Stimulated activated effector memory CD8-positive, alpha-beta T cell treated with anti-CD3 and anti-CD28 coated beads, Interleukin-12 subunit alpha, Interleukin-12 subunit beta, amount 100 ng/mL, for 72 hours (primary cell): Measurements from ENCODE around the gene SLC25A22.
A peak's percentile ranks its signal among the peaks of the same experiment; 100 is the strongest.

Experiments used
- ATAC-seq: fragments of 150-1000 bp; cut with Tn5 transposase; 2 replicates; pipeline ENCODE4 v1.10.0; 2021
- DNase-seq, 2 donors: peaks; one replicate each; pipeline ENCODE4 v3.0.0; 2021 to 2022; ENCODE audit warnings: low spot score in 2 of 2
- H3K27ac Mint-ChIP-seq: one replicate; pipeline ENCODE4 v1.8.0; 2022; ENCODE audit warnings: mild to moderate bottlenecking, mixed read lengths
- H3K36me3 Mint-ChIP-seq: one replicate; pipeline ENCODE4 v1.8.0; 2022; ENCODE audit warnings: mild to moderate bottlenecking, mixed read lengths
- H3K4me1 Mint-ChIP-seq: one replicate; pipeline ENCODE4 v1.8.0; 2022; ENCODE audit warnings: mixed read lengths
- H3K4me3 Mint-ChIP-seq: one replicate; pipeline ENCODE4 v1.8.0; 2022; ENCODE audit warnings: mild to moderate bottlenecking, mixed read lengths
- H3K9me3 Mint-ChIP-seq: one replicate; pipeline ENCODE4 v1.8.0; 2022; ENCODE audit warnings: mixed read lengths

Gene SLC25A22

GRCh38 chr11:794013-794765 is 3.9 kb downstream of the SLC25A22 start:
- Mint-ChIP-seq H3K9me3 (no peaks in the 10 kb centered on the region), H3K36me3 (peaks cover 36% of the 10 kb centered on the region), H3K4me1 (peaks cover 18% of the 10 kb centered on the region), H3K4me3 (peak overlapping the region; percentile 86), H3K27ac (no peak overlapping the region)
- ATAC-seq (no peak), DNase-seq (no peak)

GRCh38 chr11:793556-793955 is 4.5 kb downstream of the SLC25A22 start:
- Mint-ChIP-seq H3K4me3 (peak overlapping the region; percentile 86), H3K4me1 (peaks cover 18% of the 10 kb centered on the region), H3K36me3 (peaks cover 36% of the 10 kb centered on the region), H3K27ac (no peak overlapping the region), H3K9me3 (no peaks in the 10 kb centered on the region)
- DNase-seq, result no peak
- no peak for ATAC-seq

DNA sequence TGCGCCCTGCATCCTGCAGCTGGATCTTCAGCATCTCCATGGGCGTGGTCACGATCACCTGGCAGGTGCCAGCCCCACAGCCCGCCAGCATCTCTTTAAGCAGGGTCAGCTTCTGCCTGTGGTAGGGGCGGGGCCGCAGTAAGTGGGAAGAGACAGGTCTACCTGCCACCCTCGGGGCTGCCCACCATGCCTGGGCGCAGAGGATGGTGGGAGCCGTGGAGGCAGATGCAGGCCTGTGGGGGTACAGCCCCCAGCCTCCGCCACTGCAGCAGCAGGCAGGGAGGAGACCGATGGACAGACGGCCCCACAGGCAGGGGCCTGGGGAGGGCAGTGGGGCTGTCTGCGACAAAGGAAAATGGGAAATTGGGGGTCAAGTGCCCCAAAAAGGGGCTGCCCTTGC is 5.2 kb downstream of the SLC25A22 start:
- H3K9me3 Mint-ChIP-seq, result no peaks in the 10 kb centered on the region
- H3K36me3 Mint-ChIP-seq, result peaks cover 38% of the 10 kb centered on the region
- ATAC-seq, result no peak
- no peak overlapping the region for H3K27ac Mint-ChIP-seq
- no peak overlapping the region for H3K4me3 Mint-ChIP-seq
- H3K4me1 Mint-ChIP-seq, result peaks cover 18% of the 10 kb centered on the region
- no peak for DNase-seq

DNA sequence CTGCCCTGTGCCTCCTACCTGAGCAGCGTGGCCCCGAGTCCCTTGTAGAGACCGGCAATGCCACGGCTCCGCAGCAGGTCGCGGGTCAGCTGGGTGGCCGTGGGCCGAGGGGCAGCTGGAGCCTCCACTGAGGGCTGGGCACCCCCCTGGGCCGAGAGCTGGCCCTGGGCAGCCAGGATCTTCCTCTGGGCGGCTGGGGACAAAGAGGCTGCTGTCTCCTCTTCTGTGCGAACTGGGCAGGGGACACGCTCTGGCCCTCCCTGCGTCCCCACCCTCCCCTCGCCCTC is 5.6 kb downstream of the SLC25A22 start:
- Mint-ChIP-seq H3K36me3 (peaks cover 42% of the 10 kb centered on the region), H3K4me1 (peaks cover 18% of the 10 kb centered on the region), H3K27ac (no peak overlapping the region), H3K9me3 (no peaks in the 10 kb centered on the region), H3K4me3 (no peak overlapping the region)
- ATAC-seq (no peak), DNase-seq (no peak)

DNA sequence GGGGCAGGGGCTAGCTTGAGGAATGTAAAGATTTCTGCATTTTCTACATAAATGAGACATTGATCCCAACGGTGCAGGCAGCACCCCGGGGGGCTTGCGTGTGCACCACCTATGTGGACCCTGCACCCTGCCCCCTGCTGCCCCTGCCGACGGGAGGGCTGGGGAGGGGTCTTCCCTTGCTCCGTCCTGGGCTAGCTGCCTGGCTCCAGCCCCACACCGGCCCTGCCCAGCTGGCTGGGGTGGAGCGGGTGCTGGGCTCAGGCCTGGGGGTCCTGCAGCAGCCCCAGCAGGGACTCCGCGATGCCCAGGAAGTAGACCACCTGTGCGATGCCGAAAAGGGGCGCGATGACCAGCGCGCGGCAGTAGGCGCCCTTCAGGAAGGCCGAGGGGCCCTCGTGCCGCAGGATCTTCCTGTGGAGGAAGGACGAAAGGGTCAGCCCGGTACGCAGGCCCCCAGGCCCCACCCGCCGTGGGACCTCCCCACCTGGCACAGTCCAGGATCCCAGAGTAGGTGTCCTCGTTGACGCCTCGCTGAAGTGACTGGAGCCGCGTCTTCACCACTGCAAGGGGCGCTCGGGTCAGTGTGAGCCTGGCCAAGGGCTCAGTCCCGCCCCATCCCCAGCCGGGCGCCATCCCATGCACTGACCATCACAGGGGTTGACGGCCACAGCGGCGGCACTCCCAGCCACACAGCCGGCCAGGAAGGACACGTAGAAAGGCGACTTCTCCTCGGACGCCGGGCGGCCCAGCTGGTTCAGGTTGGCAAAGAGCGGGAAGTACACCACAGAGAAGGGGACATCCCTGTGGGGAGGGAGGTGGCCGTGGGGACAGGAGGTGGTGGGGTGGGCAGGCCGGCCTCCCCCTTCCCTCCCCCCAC is 6.2 kb downstream of the SLC25A22 start:
- Mint-ChIP-seq H3K36me3 (peaks cover 36% of the 10 kb centered on the region), H3K4me1 (peaks cover 12% of the 10 kb centered on the region), H3K27ac (no peak overlapping the region), H3K4me3 (no peak overlapping the region), H3K9me3 (no peaks in the 10 kb centered on the region)
- ATAC-seq (no peak), DNase-seq (no peak)

GRCh38 chr11:790721-791564 is 7.1 kb downstream of the SLC25A22 start:
- Mint-ChIP-seq H3K4me3 (no peak overlapping the region), H3K9me3 (no peaks in the 10 kb centered on the region), H3K36me3 (peaks cover 35% of the 10 kb centered on the region), H3K27ac (no peak overlapping the region), H3K4me1 (peaks cover 3% of the 10 kb centered on the region)
- ATAC-seq, result peak; percentile 2
- DNase-seq, result no peak

DNA sequence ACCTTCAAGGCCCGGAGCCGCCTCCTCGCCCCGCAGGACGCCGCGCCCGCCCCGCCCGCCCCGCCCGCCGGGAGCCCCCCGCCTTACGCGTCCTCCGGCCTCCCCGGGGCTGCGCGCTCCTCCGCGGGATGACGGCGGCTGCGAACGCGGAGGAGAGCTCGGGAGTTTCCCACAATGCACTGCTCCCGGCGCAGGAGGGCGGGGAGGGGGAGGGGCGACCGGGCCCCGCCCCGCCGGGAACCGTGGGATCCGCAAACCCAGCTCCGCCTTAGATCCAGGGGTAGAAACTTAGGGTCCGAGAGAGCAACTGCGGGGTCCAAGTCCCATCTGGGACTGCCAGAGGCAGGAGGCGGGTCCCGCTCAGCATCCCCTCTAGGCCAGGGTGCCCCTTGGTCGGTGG is 8.1 kb downstream of the SLC25A22 start, which contains the start of gene CEND1:
Gene CEND1, minus strand, starts transcription at position 148 of the 400 bp plus-strand sequence. CDS start 1,514 bp downstream, outside the sequence.
- ATAC-seq (peak; percentile 44), DNase-seq (no peak)
- H3K9me3 Mint-ChIP-seq, result no peaks in the 10 kb centered on the region
- H3K4me3 Mint-ChIP-seq, result peak within 1 kb of the TSS; percentile 25
- no peak within 1 kb of the TSS for H3K27ac Mint-ChIP-seq
- no peaks in the 10 kb centered on the region for H3K4me1 Mint-ChIP-seq
- H3K36me3 Mint-ChIP-seq, result peaks cover 35% of the 10 kb centered on the region

DNA sequence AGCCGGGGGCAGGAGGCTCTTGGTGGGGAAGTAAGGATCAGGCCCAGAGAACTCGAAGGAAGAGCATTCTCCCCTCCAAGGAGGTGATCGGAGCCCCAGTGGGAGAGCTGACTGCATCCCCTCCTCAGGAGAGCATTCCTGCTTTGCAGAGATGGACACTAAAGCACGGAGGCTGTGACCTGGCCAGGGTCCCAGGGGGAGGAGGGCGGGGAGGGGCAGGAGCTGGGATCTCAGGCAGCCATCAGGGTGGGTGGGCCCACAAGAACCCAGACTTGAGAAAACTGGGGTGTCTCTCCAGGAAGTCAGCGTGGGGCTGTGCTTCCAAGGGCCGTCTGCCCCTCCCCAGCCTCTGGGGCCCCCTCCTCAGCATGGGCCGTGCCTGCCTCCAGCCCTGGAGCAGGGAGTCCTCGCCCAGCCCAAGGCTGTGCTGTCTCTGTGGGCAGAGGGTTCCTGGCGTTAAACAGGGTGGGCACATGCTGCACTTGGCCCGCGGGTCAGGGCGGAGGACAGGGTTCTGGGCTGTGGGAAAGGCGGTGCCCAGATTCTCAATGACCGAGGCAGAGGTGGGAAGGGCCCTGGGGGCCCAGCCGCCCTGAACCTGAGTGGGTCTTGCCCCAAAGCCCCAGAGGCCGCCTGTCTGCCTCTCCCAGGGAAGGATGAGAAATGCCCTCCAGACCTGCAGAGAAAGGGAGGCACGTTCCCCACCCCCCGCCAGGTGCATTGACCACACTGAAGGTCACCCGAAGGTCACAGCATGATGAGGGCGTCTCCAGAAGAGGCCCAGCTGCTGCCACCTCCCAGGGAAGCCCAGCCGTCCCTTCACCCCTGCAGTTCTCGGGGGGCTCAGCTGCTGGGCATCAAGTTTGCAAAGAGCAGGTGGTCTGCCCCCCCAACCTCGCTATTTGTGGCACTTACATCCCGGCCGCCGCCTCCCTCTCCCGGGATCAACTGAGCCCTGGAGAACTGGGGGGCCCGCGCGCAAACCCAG is 8.8 kb downstream of the SLC25A22 start:
- Mint-ChIP-seq H3K27ac (no peak overlapping the region), H3K4me3 (peak overlapping the region; percentile 25), H3K9me3 (no peaks in the 10 kb centered on the region), H3K36me3 (peaks cover 29% of the 10 kb centered on the region), H3K4me1 (no peaks in the 10 kb centered on the region)
- ATAC-seq (no peak), DNase-seq (no peak)

GRCh38 chr11:788009-788640 is 10.0 kb downstream of the SLC25A22 start:
- H3K9me3 Mint-ChIP-seq, result no peaks in the 10 kb centered on the region
- H3K4me1 Mint-ChIP-seq, result no peaks in the 10 kb centered on the region
- no peak for DNase-seq
- H3K36me3 Mint-ChIP-seq, result peaks cover 20% of the 10 kb centered on the region
- ATAC-seq, result no peak
- no peak overlapping the region for H3K4me3 Mint-ChIP-seq
- no peak overlapping the region for H3K27ac Mint-ChIP-seq

- ATAC-seq (no peak), DNase-seq (no peak)
- H3K36me3 Mint-ChIP-seq, result peaks cover 17% of the 10 kb centered on the region
- no peaks in the 10 kb centered on the region for H3K4me1 Mint-ChIP-seq
- no peak overlapping the region for H3K27ac Mint-ChIP-seq
- H3K9me3 Mint-ChIP-seq, result no peaks in the 10 kb centered on the region
- no peak overlapping the region for H3K4me3 Mint-ChIP-seq
These were observed 10.9 kb downstream of the SLC25A22 start for GRCh38 chr11:787084-787675.

DNA sequence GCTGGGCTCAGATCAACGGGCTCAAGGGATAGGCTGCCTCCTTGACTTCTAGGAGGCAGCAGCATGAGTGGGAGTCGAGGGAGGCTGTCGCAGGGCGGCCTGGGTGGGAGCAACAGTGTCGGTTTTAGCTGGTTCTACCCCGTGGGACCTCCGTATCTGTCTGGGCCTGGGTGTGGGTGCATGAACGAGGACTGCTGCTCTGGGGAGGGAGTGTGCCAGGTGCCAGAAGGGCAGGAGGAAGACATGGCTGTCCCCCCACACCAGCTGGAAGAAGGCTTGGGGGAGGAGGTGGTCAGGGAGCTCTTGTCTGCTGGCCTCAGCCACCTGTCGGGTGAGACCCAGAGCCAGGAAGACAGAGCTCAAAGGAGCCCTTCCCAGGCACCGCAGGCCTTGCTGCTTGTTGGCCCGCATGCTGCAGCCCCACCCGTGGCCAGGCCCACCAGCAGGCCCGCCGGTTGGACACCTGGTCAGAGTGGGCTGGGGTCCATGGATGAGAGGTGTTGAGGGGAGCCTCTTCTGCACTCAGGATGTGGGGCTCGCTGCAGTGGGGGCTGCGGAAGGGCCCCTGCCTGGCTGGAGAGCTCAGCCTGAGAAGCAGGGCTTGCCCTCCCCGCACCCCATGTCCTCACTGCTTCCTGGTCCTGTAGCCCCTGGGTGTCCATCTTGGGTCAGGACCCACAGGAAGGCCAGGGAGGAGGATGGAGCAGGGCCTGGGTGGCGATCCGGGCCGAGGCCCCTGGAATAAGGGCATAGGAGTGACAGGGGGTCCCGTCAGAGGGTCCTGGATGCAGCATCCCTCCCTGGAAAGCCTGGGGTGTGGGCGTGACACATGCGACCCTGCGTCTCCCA is 11.6 kb downstream of the SLC25A22 start:
- DNase-seq (no peak), ATAC-seq (no peak)
- Mint-ChIP-seq H3K9me3 (no peaks in the 10 kb centered on the region), H3K27ac (no peak overlapping the region), H3K4me3 (no peak overlapping the region), H3K36me3 (peaks cover 12% of the 10 kb centered on the region), H3K4me1 (no peaks in the 10 kb centered on the region)

GRCh38 chr11:783581-784015 is 14.5 kb downstream of the SLC25A22 start:
- no peaks in the 10 kb centered on the region for H3K4me1 Mint-ChIP-seq
- no peak overlapping the region for H3K27ac Mint-ChIP-seq
- H3K36me3 Mint-ChIP-seq, result peaks cover 7% of the 10 kb centered on the region
- DNase-seq, result no peak
- no peaks in the 10 kb centered on the region for H3K9me3 Mint-ChIP-seq
- H3K4me3 Mint-ChIP-seq, result no peak overlapping the region
- ATAC-seq, result peak; percentile 61
